GM12891 (cell line): ENCODE data around the gene ELMO1.
"Not testable (repeated sequence)": the region's sequence is repeated elsewhere in the genome, so short reads cannot be mapped to it uniquely, and the experiment has no call there.

ENCODE experiments used
- DNase-seq: peaks from one replicate; pipeline ENCODE4 v3.0.0; 2011; ENCODE audit warnings: low spot score; ENCODE audit not compliant: insufficient read length
- FAIRE-seq: peaks from 2 replicates; lab custom pipeline; 2011; peaks lifted over from hg19 to GRCh38; lab: Jason Lieb, UNC
- PAX5 ChIP-seq: IDR thresholded peaks from 2 replicates; pipeline ENCODE4 v1.6.1; 2011; ENCODE audit warnings: low read length, moderate library complexity, mild to moderate bottlenecking; ENCODE audit not compliant: insufficient read depth, severe bottlenecking
- POLR2A ChIP-seq: IDR thresholded peaks from 2 replicates; pipeline ENCODE4 v1.6.1; 2011; ENCODE audit warnings: low read depth, low read length, control low read depth
- POLR2AphosphoS5 ChIP-seq: IDR thresholded peaks from 2 replicates; pipeline ENCODE4 v1.6.1; 2011; ENCODE audit warnings: low read depth, low read length, control low read depth
- POU2F2 ChIP-seq: IDR thresholded peaks from 2 replicates; pipeline ENCODE4 v1.6.1; 2011; ENCODE audit warnings: low read depth, mild to moderate bottlenecking, control low read depth, low read length, moderate library complexity
- SPI1 ChIP-seq: IDR thresholded peaks from 2 replicates; pipeline ENCODE4 v1.6.1; 2011; ENCODE audit warnings: low read depth, low read length, control low read depth
- TAF1 ChIP-seq: IDR thresholded peaks from 2 replicates; pipeline ENCODE4 v1.6.1; 2011; ENCODE audit warnings: low read depth, low read length, control low read depth

ELMO1 gene

GRCh38 chr7:37149773-37150124 is 298.9 kb downstream of the ELMO1 start:
- TF ChIP-seq POLR2AphosphoS5: no peak
- no peak for TF ChIP-seq POLR2A
- TF ChIP-seq TAF1: no peak
- no peak for TF ChIP-seq PAX5
- TF ChIP-seq POU2F2: no peak
- no peak for TF ChIP-seq SPI1
- FAIRE-seq: no peak

GRCh38 chr7:37149051-37149772 is 299.5 kb downstream of the ELMO1 start:
- no peak for DNase-seq
- FAIRE-seq: no peak
- TF ChIP-seq TAF1: no peak
- peak; percentile 87 for TF ChIP-seq POU2F2

More at GRCh38 chr7:37149773-37150124, 298.9 kb downstream of the ELMO1 start:
- DNase-seq: no peak

GRCh38 chr7:37145682-37146081 is 303.0 kb downstream of the ELMO1 start:
- no peak for FAIRE-seq
- TF ChIP-seq POU2F2: no peak
- no peak for DNase-seq

- DNase-seq: no peak
Measured at GRCh38 chr7:37144423-37144822, 304.2 kb downstream of the ELMO1 start.

GRCh38 chr7:37142958-37143357 is 305.7 kb downstream of the ELMO1 start:
- DNase-seq: no peak
- no peak for FAIRE-seq
- no peak for TF ChIP-seq TAF1
- TF ChIP-seq POLR2AphosphoS5: no peak
- TF ChIP-seq PAX5: no peak
- no peak for TF ChIP-seq POLR2A
- TF ChIP-seq SPI1: no peak
- TF ChIP-seq POU2F2: no peak

More at GRCh38 chr7:37144423-37144822, 304.2 kb downstream of the ELMO1 start:
- FAIRE-seq: no peak
- TF ChIP-seq POU2F2 (no peak), POLR2A (no peak), POLR2AphosphoS5 (no peak), PAX5 (no peak), SPI1 (no peak), TAF1 (no peak)

GRCh38 chr7:37141742-37142141 is 306.9 kb downstream of the ELMO1 start:
- TF ChIP-seq SPI1 (no peak), POLR2AphosphoS5 (no peak), POLR2A (no peak), PAX5 (no peak), TAF1 (no peak), POU2F2 (no peak)
- no peak for FAIRE-seq
- DNase-seq: no peak

- FAIRE-seq, DNase-seq: not testable (repeated sequence)
Measured at GRCh38 chr7:37133902-37134301, 314.8 kb downstream of the ELMO1 start.

GRCh38 chr7:37131855-37132254 is 316.8 kb downstream of the ELMO1 start:
- no peak for DNase-seq
- TF ChIP-seq SPI1: no peak
- no peak for TF ChIP-seq TAF1
- no peak for TF ChIP-seq PAX5
- TF ChIP-seq POLR2AphosphoS5: no peak
- no peak for TF ChIP-seq POU2F2
- no peak for TF ChIP-seq POLR2A
- FAIRE-seq: no peak

GRCh38 chr7:37129035-37129425 is 319.6 kb downstream of the ELMO1 start:
- no peak for DNase-seq
- TF ChIP-seq POLR2AphosphoS5: no peak
- TF ChIP-seq POU2F2: no peak
- TF ChIP-seq SPI1: no peak
- TF ChIP-seq POLR2A: no peak
- no peak for TF ChIP-seq TAF1
- no peak for TF ChIP-seq PAX5
- FAIRE-seq: no peak

- TF ChIP-seq TAF1: no peak
- TF ChIP-seq POU2F2: no peak
- TF ChIP-seq POLR2AphosphoS5: no peak
- no peak for TF ChIP-seq POLR2A
- TF ChIP-seq PAX5: no peak
- no peak for TF ChIP-seq SPI1
- FAIRE-seq: no peak
- DNase-seq: no peak
Measured at GRCh38 chr7:37128327-37129034, 320.2 kb downstream of the ELMO1 start.
